HL-60 (cell line): ENCODE measurements around the gene FMN1.

Experiments
- CTCF ChIP-seq: IDR thresholded peaks from one replicate; pipeline ENCODE4 v1.5.1; 2011; ENCODE audit warnings: low read length, control low read depth, inconsistent platforms; ENCODE audit not compliant: insufficient read depth
- POLR2AphosphoS5 ChIP-seq: IDR thresholded peaks from 2 replicates; pipeline ENCODE4 v1.6.1; 2012; ENCODE audit warnings: low read depth

- TF ChIP-seq CTCF (no peak), POLR2AphosphoS5 (no peak)
Observed at GRCh38 chr15:32866454-32867312, 327.8 kb downstream of the FMN1 start.
